GM19463 (cell line): Measurements from ENCODE around the gene NLRP6.
"Not testable (repeated sequence)": the region's sequence is repeated elsewhere in the genome, so short reads cannot be mapped to it uniquely, and the experiment has no call there.

Source experiments
- ATAC-seq: cut with Tn5 transposase; IDR thresholded peaks from one replicate; pipeline ENCODE4 v1.9.1; 2021; ENCODE audit warnings: mild to moderate bottlenecking, moderate library complexity; ENCODE audit not compliant: unreplicated experiment

NLRP6 gene

DNA sequence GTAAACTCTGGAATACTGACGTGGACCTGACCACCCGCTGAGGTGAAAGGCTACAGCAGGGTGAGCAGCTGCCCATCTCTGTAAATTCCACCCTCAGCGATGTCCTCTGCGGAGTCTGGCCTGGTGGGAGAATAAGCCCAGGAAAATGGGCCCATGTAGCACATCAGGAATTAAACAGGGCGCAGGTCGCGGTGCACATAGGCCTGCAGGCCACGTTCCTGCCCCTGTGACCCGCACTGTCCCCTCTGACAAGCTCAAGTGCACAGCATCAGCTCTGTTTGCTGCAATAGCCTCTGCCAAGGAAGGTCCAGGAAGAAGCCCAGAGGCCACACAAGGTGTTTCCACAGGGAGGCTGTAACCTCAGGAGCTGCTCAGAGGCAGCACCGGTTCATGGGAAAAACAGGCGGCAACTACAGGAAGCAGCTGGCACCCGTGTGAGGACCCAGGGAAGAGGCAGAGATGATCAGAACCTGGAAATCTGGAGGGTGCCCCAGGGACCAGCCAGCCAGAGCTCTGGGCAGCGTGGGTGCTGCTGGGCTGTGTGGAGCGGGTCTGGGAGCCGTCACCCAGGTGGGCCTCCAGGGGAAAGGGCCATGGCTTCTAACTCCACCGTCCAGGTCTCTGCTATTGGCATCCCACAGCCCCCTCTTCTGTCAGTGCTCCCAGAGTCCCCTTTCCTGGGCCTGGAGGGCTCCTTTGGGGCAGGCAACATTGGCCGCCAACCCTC is 28.6 kb downstream of the NLRP6 start:
- ATAC-seq, result no peak

DNA sequence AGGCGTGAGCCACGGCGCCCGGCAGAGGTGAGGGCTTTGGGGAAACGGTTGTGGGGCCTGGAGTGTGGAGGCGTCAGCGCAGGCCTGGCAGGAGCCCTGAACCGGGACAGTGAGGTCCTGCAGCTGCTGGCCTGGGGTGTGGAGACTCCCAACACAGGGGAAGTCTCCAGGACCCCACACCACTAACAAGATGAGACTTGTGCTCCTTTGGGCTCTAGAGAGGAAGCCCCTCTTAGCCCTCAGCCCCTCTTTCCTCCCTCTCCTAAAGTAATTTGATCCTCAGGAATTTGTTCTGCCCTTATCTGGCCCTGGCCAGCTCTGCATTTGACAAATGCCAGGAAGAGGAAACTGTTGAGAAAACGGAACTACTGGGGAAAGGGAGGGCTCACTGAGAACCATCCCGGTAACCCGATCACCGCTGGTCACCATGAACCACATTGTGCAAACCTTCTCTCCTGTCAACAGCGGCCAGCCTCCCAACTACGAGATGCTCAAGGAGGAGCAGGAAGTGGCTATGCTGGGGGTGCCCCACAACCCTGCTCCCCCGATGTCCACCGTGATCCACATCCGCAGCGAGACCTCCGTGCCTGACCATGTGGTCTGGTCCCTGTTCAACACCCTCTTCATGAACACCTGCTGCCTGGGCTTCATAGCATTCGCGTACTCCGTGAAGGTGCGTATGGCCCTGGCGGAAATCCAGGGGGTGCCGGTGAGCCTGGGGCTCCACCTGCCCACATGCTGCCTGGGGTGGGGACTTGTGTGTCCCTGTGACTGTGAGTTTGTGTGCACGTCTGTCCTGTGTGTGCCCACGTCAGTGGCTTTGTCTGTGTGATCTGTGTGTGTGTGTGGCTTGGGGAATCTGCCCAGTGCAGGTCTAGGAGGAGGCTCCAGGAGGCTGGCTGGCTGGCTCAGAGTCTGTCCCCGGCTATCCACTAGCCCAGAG is 29.8 kb downstream of the NLRP6 start, which contains the start of gene IFITM2:
Gene IFITM2, plus strand, starts transcription at position 51 of the 943 bp plus-strand sequence. Its CDS starts 377 bp downstream, at position 428.
- not testable (repeated sequence) for ATAC-seq

DNA sequence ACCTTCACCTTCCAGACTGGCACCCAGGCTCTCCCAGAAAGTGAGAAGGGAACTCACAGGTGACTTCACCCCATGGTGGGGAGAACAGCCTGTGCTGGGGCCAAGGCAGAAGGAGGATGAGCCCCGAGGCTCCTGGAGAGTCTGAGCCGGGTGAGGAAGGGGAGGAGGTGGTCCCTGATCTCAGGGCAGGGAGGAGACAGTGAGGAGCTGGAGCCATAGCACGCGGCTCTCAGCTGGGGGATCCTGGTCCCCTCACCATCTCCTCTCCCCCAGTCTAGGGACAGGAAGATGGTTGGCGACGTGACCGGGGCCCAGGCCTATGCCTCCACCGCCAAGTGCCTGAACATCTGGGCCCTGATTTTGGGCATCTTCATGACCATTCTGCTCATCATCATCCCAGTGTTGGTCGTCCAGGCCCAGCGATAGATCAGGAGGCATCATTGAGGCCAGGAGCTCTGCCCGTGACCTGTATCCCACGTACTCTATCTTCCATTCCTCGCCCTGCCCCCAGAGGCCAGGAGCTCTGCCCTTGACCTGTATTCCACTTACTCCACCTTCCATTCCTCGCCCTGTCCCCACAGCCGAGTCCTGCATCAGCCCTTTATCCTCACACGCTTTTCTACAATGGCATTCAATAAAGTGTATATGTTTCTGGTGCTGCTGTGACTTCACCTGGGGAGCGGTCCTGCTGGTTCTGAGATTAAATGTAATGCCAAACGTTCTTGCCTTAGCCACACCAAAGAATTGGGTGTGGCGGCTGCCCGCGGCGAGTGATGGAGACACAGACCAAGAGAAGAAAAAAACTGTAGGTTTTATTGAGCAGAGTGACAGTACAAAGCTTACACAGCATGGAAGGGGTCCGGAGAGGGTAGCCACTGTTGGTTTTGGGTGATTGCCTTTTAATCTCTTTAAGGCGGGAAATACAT is 30.8 kb downstream of the NLRP6 start:
- ATAC-seq, result not testable (repeated sequence)

DNA sequence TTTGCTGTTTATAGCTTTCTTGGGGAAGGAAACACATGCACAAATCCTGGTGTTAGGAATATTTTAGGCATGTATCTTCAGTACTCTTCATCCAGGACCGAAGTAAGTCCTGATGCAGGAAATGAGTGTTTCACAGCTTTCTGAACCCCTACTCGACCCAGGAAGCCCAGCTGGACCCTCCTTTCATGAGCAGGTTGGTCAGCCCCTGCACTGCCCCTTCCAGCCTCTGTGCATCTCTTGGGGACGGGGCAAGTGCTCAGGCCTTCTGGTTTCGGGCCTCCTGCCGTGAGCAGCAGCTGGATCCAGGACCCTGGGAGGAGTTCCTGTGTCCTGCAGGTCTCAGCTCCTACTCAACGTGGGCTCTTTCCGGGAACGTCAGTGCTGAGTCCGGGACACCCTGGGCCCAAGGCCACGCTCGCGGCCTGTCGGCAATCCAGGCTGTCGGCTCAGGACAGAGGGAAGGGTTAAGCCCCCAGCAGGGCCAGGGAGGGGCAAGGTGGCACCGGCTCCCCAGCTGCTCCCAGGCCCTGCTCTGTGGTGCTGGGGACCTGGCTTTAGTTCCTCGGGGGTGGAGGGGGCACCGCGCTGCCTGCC is 31.9 kb downstream of the NLRP6 start:
- not testable (repeated sequence) for ATAC-seq

GRCh38 chr11:311013-311748 is 33.0 kb downstream of the NLRP6 start:
- not testable (repeated sequence) for ATAC-seq

GRCh38 chr11:312092-312816 is 34.0 kb downstream of the NLRP6 start:
- ATAC-seq, result no peak

DNA sequence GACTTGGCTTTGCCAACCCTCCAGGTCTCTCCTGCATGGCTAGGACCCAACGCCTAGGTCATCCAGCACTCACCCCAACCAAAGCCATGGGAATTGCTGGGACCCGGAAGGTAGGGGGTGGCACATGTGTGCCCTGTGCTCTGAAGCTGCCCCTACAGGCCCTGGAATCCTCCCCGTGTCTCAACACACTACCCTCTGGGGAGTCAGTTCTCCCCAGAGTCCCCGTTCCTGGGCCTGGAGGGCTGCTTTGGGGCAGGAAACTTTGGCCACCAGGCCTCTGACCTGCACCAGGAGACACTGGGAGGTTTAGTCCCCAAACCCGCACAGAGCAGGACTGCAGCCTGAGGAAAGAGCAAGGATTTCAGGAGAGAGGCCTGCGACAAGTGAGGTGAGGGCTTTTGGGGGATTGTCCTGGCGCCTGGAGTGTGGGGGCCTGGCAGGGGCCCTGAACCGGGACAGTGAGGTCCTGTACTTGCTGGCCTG is 35.1 kb downstream of the NLRP6 start:
- no peak for ATAC-seq

- peak; percentile 30 for ATAC-seq
Observed at GRCh38 chr11:313787-314553, 35.8 kb downstream of the NLRP6 start, which contains the start of gene IFITM1. Gene IFITM1, plus strand, starts transcription at chr11:314040. Its CDS starts 131 bp downstream, at chr11:314171.

DNA sequence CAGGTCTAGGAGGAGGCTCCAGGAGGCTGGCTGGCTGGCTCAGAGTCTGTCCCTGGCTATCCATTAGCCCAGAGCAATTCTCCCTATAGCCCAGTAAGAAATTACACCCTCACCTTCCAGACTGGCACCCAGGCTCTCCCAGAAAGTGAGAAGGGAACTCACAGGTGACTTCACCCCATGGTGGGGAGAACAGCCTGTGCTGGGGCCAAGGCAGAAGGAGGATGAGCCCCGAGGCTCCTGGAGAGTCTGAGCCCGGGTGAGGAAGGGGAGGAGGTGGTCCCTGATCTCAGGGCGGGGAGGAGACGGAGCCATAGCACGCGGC is 36.3 kb downstream of the NLRP6 start:
- ATAC-seq, result not testable (repeated sequence)

GRCh38 chr11:315051-315481 is 36.9 kb downstream of the NLRP6 start:
- ATAC-seq, result no peak

GRCh38 chr11:315516-315994 is 37.3 kb downstream of the NLRP6 start:
- ATAC-seq, result no peak

DNA sequence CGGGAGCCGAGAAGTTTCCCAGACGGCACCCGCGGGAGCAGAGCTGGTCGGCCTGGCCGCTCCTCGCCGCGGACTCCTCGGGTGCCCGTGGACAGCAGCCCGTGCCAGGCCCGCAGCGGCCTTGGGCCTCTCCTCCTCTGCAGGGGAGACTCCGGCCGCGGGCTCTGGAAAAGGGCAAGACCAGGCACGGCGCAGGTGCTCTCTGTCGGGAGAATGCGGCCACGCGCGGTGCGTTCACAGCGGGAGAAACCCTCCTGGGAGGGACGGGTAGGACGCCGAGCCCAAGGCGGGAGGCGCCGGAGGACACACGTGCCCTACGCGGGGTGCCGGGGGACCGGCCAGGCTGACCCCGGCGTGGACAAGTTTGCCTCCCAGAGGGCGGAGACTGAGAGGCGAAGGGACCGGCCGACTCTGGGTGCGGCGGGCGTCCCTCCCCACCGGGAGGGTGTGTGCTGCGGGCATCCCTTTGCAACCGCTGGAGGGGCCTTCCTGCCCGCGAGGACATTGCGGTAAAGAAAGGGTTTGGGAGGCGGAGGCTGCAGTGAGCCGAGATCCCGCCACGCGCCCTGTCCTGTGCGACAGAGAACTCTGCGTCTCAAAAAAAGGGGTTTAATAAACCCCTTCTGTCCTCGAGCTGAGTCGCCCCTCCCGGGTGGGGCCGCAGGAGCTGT is 38.0 kb downstream of the NLRP6 start:
- ATAC-seq, result no peak

- no peak for ATAC-seq
Observed at GRCh38 chr11:316891-317301, 38.7 kb downstream of the NLRP6 start.

DNA sequence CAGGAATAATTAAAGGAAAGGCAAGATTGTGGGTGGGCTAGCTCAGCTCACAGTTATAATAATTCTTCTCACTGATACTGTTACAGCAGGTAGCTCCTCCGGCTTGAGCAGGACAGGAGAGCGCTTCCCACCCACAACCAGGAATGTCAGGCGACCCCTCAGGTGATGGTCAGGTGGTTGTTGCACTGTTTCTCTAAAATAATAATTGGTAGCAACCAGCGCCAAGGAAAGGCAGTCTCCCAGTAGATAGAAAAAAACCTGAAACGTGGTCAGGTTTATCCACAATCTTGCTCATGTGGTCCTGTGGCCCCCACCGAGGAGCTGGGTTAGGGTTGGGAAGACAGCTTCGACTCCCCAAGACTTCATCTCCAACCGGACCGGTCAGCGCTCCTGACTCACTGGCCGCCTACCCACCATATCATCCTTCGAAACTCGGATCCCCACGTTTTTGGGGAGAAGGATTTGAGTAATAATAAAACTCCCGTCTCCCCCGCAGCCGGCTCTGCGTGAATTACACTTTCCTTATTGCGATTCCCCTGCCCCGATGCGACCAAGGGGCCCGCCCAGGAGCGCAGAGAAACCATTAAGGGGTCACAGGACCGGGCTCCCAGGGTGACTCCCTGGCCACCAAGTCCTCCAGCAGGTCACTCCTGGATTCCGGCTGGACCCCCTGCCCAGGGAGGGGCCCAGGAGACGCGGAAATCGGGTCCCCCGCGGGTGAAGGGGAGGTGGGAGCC is 39.6 kb downstream of the NLRP6 start:
- peak; percentile 10 for ATAC-seq

DNA sequence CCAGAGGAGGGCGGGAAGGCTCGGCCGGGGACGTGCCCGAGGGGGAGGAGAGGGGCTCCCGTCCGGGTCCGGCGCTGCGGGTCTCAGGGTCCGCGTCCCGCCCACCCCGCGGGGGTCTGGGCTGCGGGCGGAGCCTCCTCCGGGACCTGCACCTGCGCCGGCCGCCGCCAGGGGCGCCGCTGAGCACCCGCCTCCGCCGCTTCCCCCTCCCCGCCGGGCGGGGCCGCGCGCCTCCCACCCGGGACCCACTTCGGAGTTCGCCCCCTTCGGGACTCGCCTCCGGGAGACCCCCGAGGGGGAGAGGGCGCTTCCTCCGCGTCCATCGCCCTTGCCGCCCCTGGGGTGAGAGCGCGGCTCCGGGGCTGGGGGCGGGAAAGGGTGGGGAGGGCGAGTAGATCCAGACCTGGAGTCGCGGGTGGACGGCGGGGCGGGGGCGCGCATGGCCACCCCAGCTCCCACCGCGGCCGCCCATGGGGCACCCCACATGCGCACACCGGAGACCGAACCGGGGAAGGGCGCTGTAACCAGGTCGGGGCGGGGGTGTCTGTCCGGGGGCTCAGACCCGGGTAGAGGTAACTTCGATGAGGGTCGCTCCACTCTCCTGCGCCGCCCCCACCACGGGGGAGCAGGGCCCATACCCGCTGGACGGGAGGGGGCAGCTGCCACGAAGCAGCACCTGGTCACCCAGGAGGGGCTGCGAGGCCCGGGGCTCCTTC is 40.4 kb downstream of the NLRP6 start:
- peak; percentile 43 for ATAC-seq
